DND-41 (cell line): ENCODE results near the gene CEP131.

ENCODE experiments used
- ATAC-seq: fragments of 200-7000 bp; cut with Tn5 transposase; 3 replicates; pipeline ENCODE4 v1.9.1; 2021; ENCODE audit warnings: low read depth; ENCODE audit not compliant: insufficient read depth
- DNase-seq: peaks from one replicate; pipeline ENCODE4 v3.0.0-alpha.2; 2020
- H2AFZ ChIP-seq: 2 replicates; pipeline ENCODE4 v1.6.0; 2012; ENCODE audit warnings: low read depth, low read length
- H3K27ac ChIP-seq: 2 replicates; pipeline ENCODE4 v1.5.1; 2012; ENCODE audit warnings: low read length, inconsistent platforms
- H3K27me3 ChIP-seq: fragments of 200-600 bp; sonication (generic); 2 replicates; pipeline ENCODE4 v1.6.0; 2012; ENCODE audit warnings: low read length, mild to moderate bottlenecking, inconsistent platforms; ENCODE audit not compliant: insufficient read depth, poor library complexity
- H3K36me3 ChIP-seq: 2 replicates; pipeline ENCODE4 v1.5.1; 2012; ENCODE audit warnings: low read length, inconsistent platforms; ENCODE audit not compliant: insufficient read depth
- H3K4me1 ChIP-seq: 2 replicates; pipeline ENCODE4 v1.5.1; 2012; ENCODE audit warnings: mild to moderate bottlenecking, low read length; ENCODE audit not compliant: insufficient read depth
- H3K4me2 ChIP-seq: 2 replicates; pipeline ENCODE4 v1.6.0; 2012; ENCODE audit warnings: mild to moderate bottlenecking, moderate library complexity, low read length, inconsistent platforms; ENCODE audit not compliant: insufficient read depth
- H3K4me3 ChIP-seq, 2 experiments: fragments of 200-600 bp in 1 of 2; shearing (Covaris generic) in 1 of 2; 2 replicates each; pipeline ENCODE4 v1.5.1; 2012 to 2016; ENCODE audit warnings: inconsistent platforms in 2 of 2, low read length in 2 of 2, mild to moderate bottlenecking in 2 of 2, low read depth in 1 of 2, moderate library complexity in 1 of 2
- H3K79me2 ChIP-seq: 2 replicates; pipeline ENCODE4 v1.6.0; 2012; ENCODE audit warnings: low read length, inconsistent platforms; ENCODE audit not compliant: insufficient read depth
- H3K9ac ChIP-seq: 2 replicates; pipeline ENCODE4 v1.6.0; 2012; ENCODE audit warnings: low read depth, mild to moderate bottlenecking, inconsistent platforms, low read length, moderate library complexity
- H3K9me3 ChIP-seq: 2 replicates; pipeline ENCODE4 v1.5.1; 2012; ENCODE audit warnings: low read length, moderate library complexity, mild to moderate bottlenecking, inconsistent platforms; ENCODE audit not compliant: insufficient read depth, severe bottlenecking
- H4K20me1 ChIP-seq: 2 replicates; pipeline ENCODE4 v1.6.0; 2012; ENCODE audit warnings: low read length; ENCODE audit not compliant: insufficient read depth
- CTCF ChIP-seq: IDR thresholded peaks from 2 replicates; pipeline ENCODE4 v1.5.1; 2012; ENCODE audit warnings: borderline replicate concordance, low read length, moderate library complexity, mild to moderate bottlenecking; ENCODE audit not compliant: poor library complexity, severe bottlenecking; ENCODE audit errors: extremely low read depth
- EZH2 ChIP-seq: IDR thresholded peaks from 3 replicates; pipeline ENCODE4 v1.6.1; 2012; ENCODE audit warnings: borderline replicate concordance, low read depth, mild to moderate bottlenecking, moderate library complexity, low read length, inconsistent platforms; ENCODE audit not compliant: severe bottlenecking

Gene CEP131

GRCh38 chr17:81165246-81166032 is 57.3 kb downstream of the CEP131 start, which contains the start of gene PVALEF:
PVALEF (plus strand) TSS chr17:81165507; CDS start chr17:81181227, 15,720 bp downstream.
- H3K27ac ChIP-seq = no peak within 1 kb of the TSS
- ATAC-seq = no peak
- H3K27me3 ChIP-seq = no peaks in the 10 kb centered on the region
- H2AFZ ChIP-seq = no peak within 1 kb of the TSS
- no peaks in the 10 kb centered on the region for H3K79me2 ChIP-seq
- no peaks in the 10 kb centered on the region for H3K9me3 ChIP-seq
- no peaks in the 10 kb centered on the region for H3K4me1 ChIP-seq
- H3K4me2 ChIP-seq = no peak within 1 kb of the TSS
- DNase-seq = no peak
- no peaks in the 10 kb centered on the region for H3K36me3 ChIP-seq
- no peak within 1 kb of the TSS for H3K9ac ChIP-seq
- no peaks in the 10 kb centered on the region; the same call in 1 of the 2 replicates for H4K20me1 ChIP-seq
- H3K4me3 ChIP-seq = no peak within 1 kb of the TSS
- TF ChIP-seq EZH2 (no peak), CTCF (no peak)

- DNase-seq = no peak
- H3K4me2 ChIP-seq = no peak overlapping the region
- H3K27ac ChIP-seq = no peak overlapping the region
Observed at GRCh38 chr17:81164371-81165245, 58.2 kb downstream of the CEP131 start.

GRCh38 chr17:81163703-81164370 is 58.9 kb downstream of the CEP131 start:
- Histone ChIP-seq H2AFZ (no peak overlapping the region), H3K4me2 (no peak overlapping the region), H3K9ac (no peak overlapping the region), H3K4me1 (no peaks in the 10 kb centered on the region), H3K27me3 (no peaks in the 10 kb centered on the region), H3K9me3 (no peaks in the 10 kb centered on the region), H4K20me1 (no peaks in the 10 kb centered on the region; the same call in 1 of the 2 replicates), H3K4me3 (no peak overlapping the region), H3K27ac (no peak overlapping the region), H3K36me3 (no peaks in the 10 kb centered on the region), H3K79me2 (no peaks in the 10 kb centered on the region)
- no peak for DNase-seq
- ATAC-seq = no peak
- TF ChIP-seq EZH2 (no peak), CTCF (no peak)

More at GRCh38 chr17:81164371-81165245, 58.2 kb downstream of the CEP131 start:
- Histone ChIP-seq H4K20me1 (no peaks in the 10 kb centered on the region; the same call in 1 of the 2 replicates), H3K36me3 (no peaks in the 10 kb centered on the region), H3K4me1 (no peaks in the 10 kb centered on the region), H3K27me3 (no peaks in the 10 kb centered on the region), H2AFZ (no peak overlapping the region), H3K79me2 (no peaks in the 10 kb centered on the region), H3K4me3 (no peak overlapping the region), H3K9me3 (no peaks in the 10 kb centered on the region), H3K9ac (no peak overlapping the region)
- ATAC-seq = no peak
- TF ChIP-seq CTCF = no peak
- TF ChIP-seq EZH2 = no peak
